Transverse colon (tissue), 4 donors: ENCODE results near the gene PRKAR1B. TPM values are rescaled to one million over a fixed set of nuclear protein-coding genes. Genes with fewer than 3 reads are reported as not detected.

ENCODE experiments used
- DNase-seq: peaks from one replicate; pipeline ENCODE4 v3.0.0-alpha.2; 2019
- H3K27ac ChIP-seq, 4 donors: fragments of 200-600 bp; sonication (generic); 2 replicates each; pipeline ENCODE4 v1.5.1; 2016 to 2018; ENCODE audit warnings: inconsistent platforms in 4 of 4
- H3K27me3 ChIP-seq: fragments of 200-600 bp; sonication (generic); 2 replicates; pipeline ENCODE4 v1.5.1; 2017; ENCODE audit warnings: inconsistent platforms
- H3K36me3 ChIP-seq, 4 donors: fragments of 200-600 bp; sonication (generic); 2 replicates each; pipeline ENCODE4 v1.5.1; 2017 to 2019; ENCODE audit warnings: inconsistent platforms in 4 of 4
- H3K4me1 ChIP-seq, 4 donors: fragments of 200-600 bp; sonication (generic); 2 replicates each; pipeline ENCODE4 v1.5.1; 2017 to 2020; ENCODE audit warnings: inconsistent platforms in 4 of 4
- H3K4me3 ChIP-seq, 4 donors: fragments of 200-600 bp; sonication (generic); 1 replicate in 1 of 4; 2 replicates in 3 of 4; pipeline versions ENCODE4 v1.5.1 to v1.6.1; 2017 to 2019; ENCODE audit warnings: inconsistent platforms in 4 of 4
- H3K9me3 ChIP-seq, 2 donors: fragments of 200-600 bp; sonication (generic); 2 replicates each; pipeline ENCODE4 v1.5.1; 2017 to 2019; ENCODE audit warnings: inconsistent platforms in 2 of 2
- CTCF ChIP-seq, 5 experiments: fragments of 200-600 bp in 3 of 5; fragments of 450-650 bp in 2 of 5; sonication (generic) in 3 of 5; IDR thresholded peaks; 1 replicate in 2 of 5; 2 replicates in 3 of 5; pipeline ENCODE4 v1.5.1; 2016 to 2017; ENCODE audit warnings: antibody characterized with exemption in 5 of 5, inconsistent platforms in 3 of 5, mild to moderate bottlenecking in 2 of 5, moderate library complexity in 1 of 5
- EP300 ChIP-seq: sonication (generic); formaldehyde crosslinking; IDR thresholded peaks from one replicate; pipeline ENCODE4 v1.6.1; 2017; ENCODE audit warnings: antibody characterized with exemption, low read depth
- POLR2A ChIP-seq: fragments of 450-650 bp; IDR thresholded peaks from one replicate; pipeline ENCODE4 v1.6.1; 2016; ENCODE audit warnings: antibody characterized with exemption, mild to moderate bottlenecking, moderate library complexity
- POLR2AphosphoS5 ChIP-seq, 3 donors: sonication (generic); formaldehyde crosslinking; IDR thresholded peaks; one replicate each; pipeline ENCODE4 v1.6.1; 2016; ENCODE audit warnings: antibody characterized with exemption in 3 of 3
- WGBS, 2 donors: methylation state at CpG; one replicate each; pipeline ENCODE4 v1.1.5; 2018; ENCODE audit warnings: low coverage in 1 of 2; 5-methylcytosine and 5-hydroxymethylcytosine counted together
- in situ Hi-C, 4 donors: fragments of 200-750 bp; cut with MboI; loops; one replicate each; pipeline versions ENCODE4 v1.15.0 to v1.15.1; 2017; ENCODE audit warnings: low sequenced_read_pairs in 3 of 4, low pct_ligation_motif_present in 1 of 4, low pct_unique_long_range_greater_than_20kb in 1 of 4
- intact Hi-C: fragments of 100-400 bp; cut with DNase I; formaldehyde crosslinking; loops from one replicate; pipeline ENCODE4 v1.15.1; 2023; ENCODE audit warnings: low total_unique reads
- total RNA-seq, 4 donors: library from RNA; depleted of rRNA; stranded (reverse); fragments of >200 nt; gene quantifications; one replicate each; pipeline ENCODE4 v1.1.0, GENCODE V29; 2016

Gene PRKAR1B
- total RNA-seq, 4 donors from 2014 or later = 15.7 to 53.9 (median 16.9) TPM

DNA sequence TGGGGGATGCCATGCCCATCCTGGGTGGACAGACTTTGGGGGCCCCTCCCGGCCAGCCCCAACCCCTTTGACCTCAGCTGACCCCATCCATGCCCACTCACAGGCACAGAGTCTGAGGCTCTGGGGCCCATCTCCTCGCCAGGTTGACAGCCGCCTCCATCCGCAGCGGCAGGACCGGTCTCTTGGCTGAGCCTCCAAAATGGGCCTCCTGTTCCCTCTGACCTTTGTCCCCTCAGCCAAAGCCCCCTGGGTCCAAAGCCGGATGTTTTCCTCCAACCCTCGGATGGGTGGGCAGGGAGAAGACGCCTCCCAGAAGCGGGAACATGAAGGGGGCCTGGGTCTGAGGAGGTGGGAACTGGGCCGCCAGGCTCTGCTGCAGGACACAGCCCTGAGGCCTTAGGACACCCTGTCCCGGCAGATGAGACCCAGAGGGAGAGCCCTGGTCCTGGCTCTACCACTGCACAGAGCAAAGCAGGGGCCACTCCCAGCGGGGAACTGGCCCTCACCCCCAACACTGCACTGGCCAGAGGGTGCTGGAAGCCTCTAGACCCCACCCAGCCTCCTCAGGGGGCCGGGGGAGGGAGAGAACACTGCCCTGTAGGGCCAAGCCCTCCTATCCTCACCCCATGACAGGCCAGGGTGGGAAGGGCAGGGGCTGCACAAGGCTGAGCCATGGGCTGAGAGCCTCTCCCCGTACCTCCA is 220.0 kb downstream of the PRKAR1B start:
- Histone ChIP-seq H3K4me3 (no peak overlapping the region), H3K4me1 (peaks cover 28 to 43% (median 42%) of the 10 kb centered on the region in 4 donors), H3K9me3 (no peaks in the 10 kb centered on the region), H3K36me3 (peaks cover 0 to 13% (median 0%) of the 10 kb centered on the region in 4 donors), H3K27me3 (no peaks in the 10 kb centered on the region), H3K27ac (no peak overlapping the region)
- TF ChIP-seq EP300 (no peak), POLR2AphosphoS5 (IDR thresholded peaks at IDR 0.05) (no peak), CTCF (IDR thresholded peaks at IDR 0.05) (no peak), POLR2A (no peak)
- intact Hi-C loops (no loop called here), in situ Hi-C loops (no loop called here)
- WGBS, 2 donors = 93% methylated on average over 9 of the region's 15 CpGs; no CpG with 5 or more reads in 1 of the 2 donors
- peak; percentile 6 for DNase-seq

DNA sequence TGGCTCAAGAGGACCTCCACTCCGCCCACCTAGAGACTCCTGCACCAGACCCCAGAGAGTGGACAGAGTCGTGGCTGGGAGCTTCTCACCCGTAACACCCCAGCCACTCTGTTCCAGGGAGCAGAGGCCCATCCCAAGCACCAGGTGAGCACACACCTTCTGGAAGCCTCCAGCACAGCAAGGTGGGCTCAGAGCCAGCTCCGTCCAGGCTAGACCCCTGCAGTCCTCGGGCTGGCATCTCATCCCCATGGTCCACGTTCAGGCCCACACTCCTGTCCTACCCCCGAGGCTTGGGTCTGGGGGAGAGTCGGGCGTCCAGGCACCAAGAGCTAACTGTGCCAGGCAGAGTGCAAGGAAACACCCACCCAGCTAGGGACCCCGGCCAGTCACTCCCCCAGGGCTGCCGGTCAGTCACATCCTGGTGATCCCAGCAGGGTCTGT is 220.7 kb downstream of the PRKAR1B start:
- intact Hi-C loops = no loop called here
- peaks cover 0 to 8% (median under 1%) of the 10 kb centered on the region in 4 donors for H3K36me3 ChIP-seq
- in situ Hi-C loops = no loop called here

GRCh38 chr7:505171-505570 is 221.9 kb downstream of the PRKAR1B start:
- H3K27ac ChIP-seq = peak overlapping the region; percentile 86 to 89 (median 87)
- in situ Hi-C loops (no loop called here), intact Hi-C loops (no loop called here)
- peaks cover 0 to 17% (median 7%) of the 10 kb centered on the region in 4 donors for H3K36me3 ChIP-seq
- DNase-seq = peak; percentile 9
- peaks cover 29 to 39% (median 36%) of the 10 kb centered on the region in 4 donors for H3K4me1 ChIP-seq
- H3K9me3 ChIP-seq = no peaks in the 10 kb centered on the region
- WGBS, 2 donors = 71% methylated on average over 16 of the region's 16 CpGs; no CpG with 5 or more reads in 1 of the 2 donors
- H3K4me3 ChIP-seq = no peak overlapping the region
- no peak for TF ChIP-seq CTCF (IDR thresholded peaks at IDR 0.05)
- TF ChIP-seq POLR2A = no peak
- TF ChIP-seq EP300 = no peak
- no peak for TF ChIP-seq POLR2AphosphoS5 (IDR thresholded peaks at IDR 0.05)
- H3K27me3 ChIP-seq = no peaks in the 10 kb centered on the region

More for the DNA sequence above, 220.7 kb downstream of the PRKAR1B start:
- peak; percentile 7 for DNase-seq
- Histone ChIP-seq H3K4me3 (no peak overlapping the region), H3K9me3 (no peaks in the 10 kb centered on the region), H3K27me3 (no peaks in the 10 kb centered on the region), H3K27ac (no peak overlapping the region), H3K4me1 (peaks cover 29 to 39% (median 36%) of the 10 kb centered on the region in 4 donors)
- 86% methylated on average over 8 of the region's 11 CpGs; no CpG with 5 or more reads in 1 of the 2 donors for WGBS, 2 donors
- no peak for TF ChIP-seq POLR2AphosphoS5 (IDR thresholded peaks at IDR 0.05)

- 55% methylated on average over 20 of the region's 34 CpGs; no CpG with 5 or more reads in 1 of the 2 donors for WGBS, 2 donors
- H3K4me3 ChIP-seq = no peak overlapping the region
- TF ChIP-seq CTCF (IDR thresholded peaks at IDR 0.05) = no peak
- TF ChIP-seq EP300 = no peak
- peak; percentile 52 for TF ChIP-seq POLR2A
- TF ChIP-seq POLR2AphosphoS5 (IDR thresholded peaks at IDR 0.05) = peak in 2 of 3 donors; percentile 24 to 38
- H3K36me3 ChIP-seq = peaks cover 0 to 21% (median 9%) of the 10 kb centered on the region in 4 donors
- H3K4me1 ChIP-seq = peaks cover 29 to 39% (median 36%) of the 10 kb centered on the region in 4 donors
- intact Hi-C loops (no loop called here), in situ Hi-C loops (no loop called here)
- H3K27me3 ChIP-seq = no peaks in the 10 kb centered on the region
- H3K27ac ChIP-seq = peak overlapping the region; percentile 86 to 89 (median 87)
- no peaks in the 10 kb centered on the region for H3K9me3 ChIP-seq
- DNase-seq = peak; percentile 58
Measured at GRCh38 chr7:504221-505111, 222.6 kb downstream of the PRKAR1B start.
